ENCODE data around the gene RCN1. TPM values are rescaled to one million over a fixed set of nuclear protein-coding genes. Genes with fewer than 3 reads are reported as not detected.
"Not testable (repeated sequence)": the region's sequence is repeated elsewhere in the genome, so short reads cannot be mapped to it uniquely, and the experiment has no call there.

The RCN1 gene
- total RNA-seq = 111 TPM

DNA sequence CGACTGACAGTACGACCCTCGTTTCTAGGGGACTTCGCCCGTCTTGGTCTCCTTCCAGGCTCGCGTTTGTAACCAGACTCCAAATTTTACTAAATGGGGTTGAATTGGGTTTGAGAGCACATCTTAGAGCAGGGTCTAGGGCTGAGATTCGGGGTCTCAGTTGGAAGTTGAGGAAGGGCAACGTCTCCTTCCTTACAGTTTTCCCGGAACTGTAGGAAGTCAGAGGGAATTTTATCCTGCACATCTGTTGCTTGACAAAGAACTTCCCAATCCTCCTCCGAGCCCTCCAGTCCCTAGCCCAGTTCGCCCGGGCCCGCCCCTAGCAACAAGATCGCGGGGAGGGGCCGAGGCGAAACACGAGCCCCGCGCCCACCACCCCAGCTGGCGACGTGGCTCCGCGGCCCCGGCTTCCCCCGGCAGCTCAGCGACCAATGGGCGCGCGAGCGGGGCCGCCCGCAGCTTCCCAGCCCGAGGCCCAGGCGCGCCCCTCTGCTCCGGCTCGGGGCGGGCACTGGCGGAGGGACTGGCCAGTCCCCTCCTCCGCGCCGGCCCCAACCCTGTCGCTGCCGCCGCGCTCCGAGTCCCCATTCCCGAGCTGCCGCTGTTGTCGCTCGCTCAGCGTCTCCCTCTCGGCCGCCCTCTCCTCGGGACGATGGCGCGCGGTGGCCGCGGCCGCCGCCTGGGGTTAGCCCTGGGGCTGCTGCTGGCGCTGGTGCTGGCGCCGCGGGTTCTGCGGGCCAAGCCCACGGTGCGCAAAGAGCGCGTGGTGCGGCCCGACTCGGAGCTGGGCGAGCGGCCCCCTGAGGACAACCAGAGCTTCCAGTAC, at the start of gene RCN1:
RCN1 (plus strand) TSS at position 530 of the 826 bp plus-strand sequence; CDS start at position 653, 123 bp downstream.
- peak; percentile 90 for DNase-seq

DNA sequence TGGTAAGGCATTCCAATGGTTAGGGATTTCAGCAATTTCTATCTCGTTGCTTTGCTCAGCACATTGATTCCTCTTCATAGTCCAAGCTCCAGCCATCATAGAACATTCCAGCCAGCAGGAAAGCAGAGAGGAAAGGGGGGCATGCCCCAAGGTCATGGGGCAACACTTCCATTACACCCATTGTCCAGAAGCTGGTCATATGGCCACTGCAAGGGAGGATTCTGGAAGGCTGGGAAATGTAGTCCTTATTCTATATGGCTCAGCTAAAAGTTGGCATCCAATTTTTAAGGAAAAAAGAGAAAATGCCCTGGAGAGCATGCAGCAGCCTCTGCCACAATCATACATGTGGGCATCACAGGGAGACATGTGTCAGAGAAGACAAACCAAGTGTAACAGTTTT, 47.1 kb upstream of the RCN1 start:
- no peak for DNase-seq

- no peak for DNase-seq
These were observed 46.6 kb upstream of the RCN1 start for GRCh38 chr11:32044158-32044863.

DNA sequence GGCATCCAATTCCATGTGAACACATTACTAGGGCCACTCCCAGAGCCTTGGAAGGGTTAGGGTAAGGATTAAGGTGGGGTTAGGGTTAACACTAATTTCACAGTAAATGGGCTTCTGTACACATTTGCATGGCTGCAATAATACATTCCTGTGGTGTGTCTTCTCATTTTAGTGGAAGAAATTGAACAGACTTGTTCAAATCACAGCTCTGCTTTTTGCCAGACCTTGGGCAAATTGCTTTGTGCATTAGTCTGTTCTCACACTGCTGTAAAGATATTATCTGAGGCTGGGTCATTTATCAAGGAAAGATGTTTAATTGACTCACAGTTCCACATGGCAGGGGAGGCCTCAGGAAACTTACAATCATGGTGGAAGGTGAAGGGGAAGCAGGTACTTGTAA, 45.4 kb upstream of the RCN1 start:
- no peak for DNase-seq

DNA sequence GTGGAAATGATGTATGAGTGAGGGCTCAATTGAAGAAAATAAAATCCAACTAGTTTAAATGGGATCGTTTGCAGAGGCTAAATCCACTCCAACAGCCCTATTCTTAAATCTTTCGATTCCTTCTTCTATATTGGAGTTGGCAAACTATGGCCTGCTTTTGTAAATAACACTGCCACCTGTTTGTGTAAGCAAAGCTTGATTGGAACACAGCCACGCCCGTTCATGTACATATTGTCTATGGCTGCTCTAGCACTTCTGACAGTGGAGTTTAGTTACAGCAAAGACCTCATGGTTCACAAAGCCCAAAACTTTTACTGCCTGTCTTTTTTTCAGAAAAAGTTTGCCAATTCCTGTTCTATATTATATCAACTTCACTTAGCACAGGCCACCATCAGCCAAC, 40.6 kb upstream of the RCN1 start:
- DNase-seq = no peak

DNA sequence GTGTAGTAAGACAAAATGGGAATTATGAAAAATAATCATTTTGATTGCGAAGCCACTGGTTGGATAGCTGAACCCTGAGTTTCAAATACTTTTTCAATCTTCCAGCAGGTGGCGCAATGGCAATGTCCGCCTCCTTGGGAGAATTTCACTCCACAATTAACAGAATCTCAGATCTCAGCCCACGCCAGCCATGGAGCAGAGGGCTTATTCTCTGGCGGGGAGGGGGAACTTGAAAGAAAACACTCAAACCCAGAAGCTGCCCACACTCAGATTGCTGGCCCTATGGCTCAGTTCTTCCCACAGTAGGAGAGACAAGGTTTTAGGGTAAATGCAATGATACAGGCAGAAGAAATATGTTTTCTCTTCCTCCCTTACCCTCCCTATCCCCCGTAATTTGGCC, 38.7 kb upstream of the RCN1 start:
- peak; percentile 36 for DNase-seq

GRCh38 chr11:32053151-32053888, 37.6 kb upstream of the RCN1 start:
- DNase-seq = peak; percentile 39

DNA sequence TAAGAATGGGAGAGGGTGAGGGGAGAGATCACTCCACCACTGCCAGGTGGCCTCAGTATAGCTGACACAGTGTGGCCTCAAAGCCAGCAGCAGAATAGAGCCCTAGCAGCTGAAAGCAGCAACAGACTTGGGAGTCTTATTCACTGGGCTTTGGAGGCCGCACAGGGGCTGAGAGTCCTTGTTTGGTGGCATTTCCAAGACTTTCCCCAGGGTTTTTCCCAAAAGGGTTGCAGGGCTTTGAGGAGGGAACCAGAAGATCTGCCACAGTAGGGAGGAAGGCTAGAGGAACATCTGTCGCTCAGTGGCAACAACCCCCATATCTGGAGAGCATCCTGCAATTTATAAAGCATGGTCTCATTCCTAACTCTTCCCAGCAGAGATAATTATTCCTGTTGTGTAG, 35.0 kb upstream of the RCN1 start:
- no peak for DNase-seq

DNA sequence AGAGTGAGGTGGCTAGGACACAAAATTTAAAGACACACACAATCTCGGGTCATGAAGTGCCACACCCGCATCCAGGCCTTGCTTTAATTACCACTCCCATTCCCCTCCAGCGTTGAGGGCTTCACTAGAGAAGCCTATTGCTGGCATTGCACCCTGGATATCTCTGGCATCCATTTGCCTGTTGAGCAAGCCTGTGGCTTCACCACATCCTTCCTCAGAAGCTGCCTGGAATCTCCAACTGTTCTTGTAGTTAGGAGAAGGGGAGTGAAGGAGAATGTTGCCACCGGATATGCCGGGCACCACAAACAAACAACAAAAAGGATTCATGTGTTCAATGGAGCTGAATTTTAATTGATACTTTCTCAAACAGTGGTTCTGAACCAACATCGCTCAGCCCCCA, 34.4 kb upstream of the RCN1 start:
- DNase-seq = peak; percentile 36

DNA sequence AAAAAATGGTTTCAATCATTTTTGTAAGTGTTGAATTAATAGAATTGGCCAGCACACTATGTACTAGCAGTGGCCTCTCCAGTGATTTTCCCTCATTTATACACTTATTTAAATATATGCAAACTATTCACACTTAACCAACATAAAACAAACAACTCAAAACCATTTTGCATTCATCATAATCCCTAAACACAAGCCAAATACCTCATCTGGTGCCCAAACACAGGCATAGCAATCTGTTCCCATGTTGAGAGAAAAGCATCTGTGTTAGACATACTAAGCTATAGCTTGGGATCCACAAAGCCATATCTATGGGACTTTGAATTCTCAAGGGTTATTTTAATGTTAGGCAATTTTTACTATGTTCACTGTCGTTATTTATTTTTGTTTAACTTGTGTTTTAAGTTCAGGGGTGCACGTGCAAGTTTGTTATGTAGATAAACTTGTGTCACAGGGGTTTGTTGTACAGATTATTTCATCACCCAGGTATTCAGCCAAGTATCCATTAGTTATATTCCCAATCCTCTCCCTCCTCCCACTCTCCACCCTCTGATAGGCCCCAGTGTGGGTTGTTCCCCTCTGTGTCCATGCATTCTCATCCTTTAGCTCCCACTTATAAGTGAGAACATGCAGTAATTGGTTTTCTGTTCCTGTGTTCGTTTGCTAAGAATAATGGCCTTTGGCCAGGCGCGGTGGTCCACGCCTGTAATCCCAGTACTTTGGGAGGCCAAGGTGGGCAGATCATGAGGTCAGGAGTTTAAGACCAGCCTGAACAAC, 31.0 kb upstream of the RCN1 start:
- peak; percentile 6 for DNase-seq

GRCh38 chr11:32062540-32062939, 28.3 kb upstream of the RCN1 start:
- DNase-seq = no peak

GRCh38 chr11:32063031-32063430, 27.8 kb upstream of the RCN1 start:
- not testable (repeated sequence) for DNase-seq

- no peak for DNase-seq
These were observed 24.8 kb upstream of the RCN1 start for GRCh38 chr11:32065865-32066629.

GRCh38 chr11:32068134-32068870, 22.6 kb upstream of the RCN1 start:
- no peak for DNase-seq

DNA sequence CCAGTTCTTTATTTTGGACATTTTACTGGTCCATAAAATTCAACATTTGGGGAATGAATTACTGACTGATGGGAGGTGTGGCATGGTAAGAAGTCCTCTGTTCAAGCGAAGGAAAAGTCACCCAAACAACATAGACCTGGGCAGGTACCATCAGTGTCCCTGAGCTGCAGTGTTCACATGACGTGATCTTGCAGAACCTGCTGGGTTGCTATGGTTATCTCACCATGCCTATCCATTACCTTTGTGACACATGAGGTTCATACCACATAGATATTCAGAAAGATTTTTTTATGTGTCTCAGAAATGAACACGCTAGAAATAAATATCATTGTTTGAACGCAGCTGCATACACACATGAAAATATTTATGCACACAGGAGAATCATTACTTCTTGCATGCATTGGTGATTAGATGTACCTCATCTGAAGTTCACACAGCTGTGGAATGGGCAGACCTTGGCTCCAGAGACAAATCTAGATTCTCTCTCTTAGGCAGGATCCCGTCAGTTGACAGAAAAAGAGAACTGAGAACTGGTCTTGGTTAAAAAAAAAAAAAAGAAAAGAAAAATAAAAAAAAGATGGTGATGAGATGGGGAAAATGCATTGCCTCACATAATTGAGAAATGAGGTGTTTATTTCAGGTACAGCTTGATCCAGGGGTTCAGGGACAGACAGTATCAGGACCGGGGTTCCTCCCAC, 21.4 kb upstream of the RCN1 start:
- DNase-seq = no peak

GRCh38 chr11:32070692-32071091, 20.2 kb upstream of the RCN1 start:
- no peak for DNase-seq

DNA sequence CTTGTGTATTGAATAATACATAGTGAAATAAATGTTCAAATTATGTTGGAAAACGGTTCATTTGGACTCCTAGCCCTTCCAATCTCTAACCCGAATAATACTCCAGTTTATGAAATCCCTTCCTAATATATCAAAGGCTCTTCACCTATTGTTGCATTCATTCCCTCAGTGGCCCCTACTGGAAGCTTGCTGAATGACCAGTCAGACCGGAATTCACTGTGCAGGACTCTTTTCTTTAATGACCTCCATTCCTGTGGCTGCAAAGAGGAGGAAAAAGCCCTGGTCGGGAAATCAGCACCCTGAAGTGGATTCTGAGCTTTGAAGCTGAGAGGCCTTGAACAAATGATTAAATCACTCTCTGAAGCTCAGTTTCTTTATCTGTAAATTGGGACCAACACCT, 19.1 kb upstream of the RCN1 start:
- no peak for DNase-seq

DNA sequence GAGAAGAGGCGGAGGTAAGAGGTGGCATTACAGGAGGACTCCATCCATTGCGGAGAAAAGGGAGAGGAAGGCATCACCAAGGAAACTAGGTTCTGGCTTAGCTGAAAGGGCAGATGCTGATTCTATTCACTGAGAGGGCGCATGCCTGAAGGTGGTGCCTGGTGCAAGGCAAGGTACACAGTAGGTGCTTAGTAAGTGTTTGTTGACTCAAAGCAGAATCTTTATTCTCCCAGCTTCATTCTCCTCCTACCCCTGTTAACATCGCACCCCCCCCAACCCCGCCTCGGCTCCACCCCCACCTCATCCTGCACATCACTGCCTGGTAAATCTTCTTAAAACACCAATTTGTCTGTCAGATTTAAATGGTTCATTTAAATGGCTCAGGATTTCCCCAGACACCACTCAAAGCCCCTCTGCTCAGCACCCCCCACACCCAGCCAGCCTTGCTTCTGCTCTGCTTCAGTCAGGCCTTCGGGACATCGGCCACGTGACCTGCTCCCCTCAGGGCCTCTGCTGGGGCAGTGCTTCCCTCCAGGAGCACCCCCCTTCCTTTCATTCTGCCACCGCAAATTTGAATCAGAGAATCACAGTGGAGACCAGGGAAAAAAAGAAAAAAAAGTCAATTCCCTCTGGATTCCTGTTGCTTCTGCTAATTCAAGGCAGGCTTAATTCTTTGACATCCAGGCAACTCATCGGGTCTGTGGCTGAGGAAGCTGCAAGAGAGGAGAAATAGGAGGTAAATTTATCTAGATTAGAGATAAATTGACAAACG, 17.8 kb upstream of the RCN1 start:
- no peak for DNase-seq

DNA sequence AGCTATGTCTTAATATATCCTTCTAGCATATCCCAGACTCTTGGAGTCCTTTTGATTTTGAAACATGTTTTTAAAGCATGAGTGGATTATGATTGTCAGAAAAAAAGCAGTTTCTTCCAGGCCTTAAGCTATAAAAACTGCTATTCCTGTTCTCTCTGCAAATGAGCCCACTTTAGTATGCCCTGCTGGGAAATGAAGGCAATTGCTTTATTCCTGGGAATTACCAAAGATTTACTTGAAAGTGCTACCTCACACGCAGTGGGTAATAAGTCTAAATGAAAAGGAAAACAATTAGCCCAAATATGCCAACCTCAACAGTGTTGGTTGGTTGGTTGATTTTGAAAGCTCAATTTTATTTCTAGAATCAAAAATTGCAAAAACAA, 17.2 kb upstream of the RCN1 start:
- no peak for DNase-seq
